Muscle layer of duodenum (tissue), 2 donors: ENCODE measurements around the gene AKR1C1.
"Not testable (repeated sequence)": the region's sequence is repeated elsewhere in the genome, so short reads cannot be mapped to it uniquely, and the experiment has no call there.

Experiments
- H3K27ac ChIP-seq: one replicate; pipeline ENCODE4 v1.7.0; 2013; ENCODE audit warnings: mild to moderate bottlenecking, low read length
- H3K27me3 ChIP-seq: one replicate; pipeline ENCODE4 v1.7.0; 2013; ENCODE audit warnings: low read depth, mild to moderate bottlenecking, control low read depth, low read length
- H3K36me3 ChIP-seq, 2 donors: one replicate each; pipeline ENCODE4 v1.7.0; 2013; ENCODE audit warnings: low read length in 2 of 2, control low read depth in 1 of 2, mild to moderate bottlenecking in 1 of 2; ENCODE audit not compliant: insufficient read depth in 2 of 2, control insufficient read depth in 1 of 2
- H3K4me1 ChIP-seq, 2 donors: one replicate each; pipeline ENCODE4 v1.7.0; 2013; ENCODE audit warnings: low read length in 2 of 2, mild to moderate bottlenecking in 2 of 2, control low read depth in 1 of 2, moderate library complexity in 1 of 2; ENCODE audit not compliant: insufficient read depth in 2 of 2, control insufficient read depth in 1 of 2
- H3K4me3 ChIP-seq, 2 donors: one replicate each; pipeline ENCODE4 v1.7.0; 2013; ENCODE audit warnings: low read length in 2 of 2, low read depth in 1 of 2, mild to moderate bottlenecking in 1 of 2
- H3K9me3 ChIP-seq, 2 donors: one replicate each; pipeline ENCODE4 v1.7.0; 2013; ENCODE audit warnings: low read length in 2 of 2, control low read depth in 1 of 2, mild to moderate bottlenecking in 1 of 2; ENCODE audit not compliant: control insufficient read depth in 1 of 2
- donor health status: healthy.

The AKR1C1 gene

GRCh38 chr10:4951512-4952162, 11.6 kb upstream of the AKR1C1 start:
- H3K9me3 ChIP-seq, H3K36me3 ChIP-seq, H3K4me3 ChIP-seq, H3K27me3 ChIP-seq, H3K27ac ChIP-seq: not testable (repeated sequence)
- H3K4me1 ChIP-seq: peaks cover 10 to 20% of the 10 kb centered on the region in 2 donors

- H3K9me3 ChIP-seq: no peaks in the 10 kb centered on the region
- H3K36me3 ChIP-seq: no peaks in the 10 kb centered on the region
- H3K4me3 ChIP-seq: no peak overlapping the region
- H3K4me1 ChIP-seq: peaks cover 0 to 8% of the 10 kb centered on the region in 2 donors
- no peaks in the 10 kb centered on the region for H3K27me3 ChIP-seq
- no peak overlapping the region for H3K27ac ChIP-seq
Measured at GRCh38 chr10:4953405-4953804, 9.8 kb upstream of the AKR1C1 start.

GRCh38 chr10:4956088-4956487, 7.1 kb upstream of the AKR1C1 start:
- not testable (repeated sequence) for H3K4me1 ChIP-seq, H3K36me3 ChIP-seq, H3K27ac ChIP-seq, H3K27me3 ChIP-seq, H3K9me3 ChIP-seq, H3K4me3 ChIP-seq

- not testable (repeated sequence) for H3K36me3 ChIP-seq, H3K27me3 ChIP-seq, H3K4me1 ChIP-seq, H3K9me3 ChIP-seq, H3K27ac ChIP-seq, H3K4me3 ChIP-seq
Measured at GRCh38 chr10:4956955-4957645, 6.1 kb upstream of the AKR1C1 start.

GRCh38 chr10:4961558-4961957, 1.7 kb upstream of the AKR1C1 start:
- H3K4me3 ChIP-seq, H3K27me3 ChIP-seq, H3K9me3 ChIP-seq, H3K36me3 ChIP-seq, H3K27ac ChIP-seq, H3K4me1 ChIP-seq: not testable (repeated sequence)

GRCh38 chr10:4962308-4962707, 907 bp upstream of the AKR1C1 start:
- H3K27me3 ChIP-seq, H3K9me3 ChIP-seq, H3K36me3 ChIP-seq, H3K4me1 ChIP-seq, H3K27ac ChIP-seq, H3K4me3 ChIP-seq: not testable (repeated sequence)

GRCh38 chr10:4963815-4964154, 570 bp downstream of the AKR1C1 start:
- not testable (repeated sequence) for H3K36me3 ChIP-seq, H3K27me3 ChIP-seq, H3K4me1 ChIP-seq, H3K9me3 ChIP-seq
- Histone ChIP-seq H3K4me3 (peak overlapping the region in 1 of 2 donors; percentile 38), H3K27ac (peak overlapping the region; percentile 20)

- not testable (repeated sequence) for H3K4me1 ChIP-seq, H3K4me3 ChIP-seq, H3K9me3 ChIP-seq, H3K36me3 ChIP-seq, H3K27me3 ChIP-seq, H3K27ac ChIP-seq
Measured at GRCh38 chr10:4965763-4966162, 2.5 kb downstream of the AKR1C1 start.

- not testable (repeated sequence) for H3K27ac ChIP-seq
Measured at GRCh38 chr10:4967189-4967588, 4.0 kb downstream of the AKR1C1 start.

GRCh38 chr10:4969289-4969688, 6.1 kb downstream of the AKR1C1 start:
- not testable (repeated sequence) for H3K27me3 ChIP-seq, H3K4me3 ChIP-seq, H3K27ac ChIP-seq, H3K9me3 ChIP-seq, H3K36me3 ChIP-seq, H3K4me1 ChIP-seq

More at GRCh38 chr10:4967189-4967588, 4.0 kb downstream of the AKR1C1 start:
- not testable (repeated sequence) for H3K4me3 ChIP-seq, H3K27me3 ChIP-seq, H3K9me3 ChIP-seq, H3K36me3 ChIP-seq, H3K4me1 ChIP-seq

GRCh38 chr10:4970362-4970761, 7.1 kb downstream of the AKR1C1 start:
- not testable (repeated sequence) for H3K27me3 ChIP-seq, H3K4me1 ChIP-seq, H3K27ac ChIP-seq, H3K4me3 ChIP-seq, H3K9me3 ChIP-seq, H3K36me3 ChIP-seq
